DOHH2 (cell line): ENCODE measurements around the gene FRMD3.

ENCODE experiments used
- H3F3A ChIP-seq: fragments of 200-600 bp; sonication (generic), shearing (Covaris generic); 2 replicates; pipeline ENCODE4 v1.6.0; 2016; ENCODE audit warnings: antibody characterized with exemption, mild to moderate bottlenecking; ENCODE audit not compliant: control insufficient read depth, insufficient read depth
- H3K27ac ChIP-seq: fragments of 200-600 bp; sonication (generic); 2 replicates; pipeline ENCODE4 v1.5.1; 2014; ENCODE audit warnings: low read depth, mild to moderate bottlenecking, low read length, moderate library complexity
- H3K27me3 ChIP-seq: fragments of 200-600 bp; sonication (generic); 2 replicates; pipeline ENCODE4 v1.6.1; 2014; ENCODE audit warnings: mild to moderate bottlenecking, low read length, mixed read lengths; ENCODE audit not compliant: control insufficient read depth
- H3K36me3 ChIP-seq: fragments of 200-600 bp; sonication (generic); 2 replicates; pipeline ENCODE4 v1.6.1; 2014; ENCODE audit warnings: mild to moderate bottlenecking, low read length, moderate library complexity, mixed read lengths; ENCODE audit not compliant: control insufficient read depth
- H3K4me1 ChIP-seq: fragments of 200-600 bp; sonication (generic); 2 replicates; pipeline ENCODE4 v1.6.1; 2014; ENCODE audit warnings: mild to moderate bottlenecking, low read length, mixed read lengths; ENCODE audit not compliant: control insufficient read depth
- H3K4me2 ChIP-seq: fragments of 200-600 bp; sonication (generic); 2 replicates; pipeline ENCODE4 v1.6.0; 2014; ENCODE audit warnings: mild to moderate bottlenecking, low read length, moderate library complexity
- H3K4me3 ChIP-seq: fragments of 200-600 bp; sonication (generic); 2 replicates; pipeline ENCODE4 v1.5.1; 2014; ENCODE audit warnings: mild to moderate bottlenecking, low read length, mixed read lengths
- H3K79me2 ChIP-seq: fragments of 200-600 bp; sonication (generic); 2 replicates; pipeline ENCODE4 v1.6.1; 2014; ENCODE audit warnings: mild to moderate bottlenecking, low read length, mixed read lengths; ENCODE audit not compliant: control insufficient read depth
- H3K9me2 ChIP-seq: fragments of 200-600 bp; sonication (generic); replicated peaks from 2 replicates; pipeline ENCODE4 v1.6.1; 2014; ENCODE audit warnings: mild to moderate bottlenecking, low read length, mixed read lengths; ENCODE audit not compliant: control insufficient read depth
- H3K9me3 ChIP-seq: fragments of 200-600 bp; sonication (generic); 2 replicates; pipeline ENCODE4 v1.6.1; 2014; ENCODE audit warnings: antibody characterized with exemption, low read length, mixed read lengths; ENCODE audit not compliant: control insufficient read depth, insufficient read depth
- H4K20me1 ChIP-seq: fragments of 200-600 bp; sonication (generic); 2 replicates; pipeline ENCODE4 v1.6.0; 2014; ENCODE audit warnings: low read depth, mild to moderate bottlenecking, antibody characterized with exemption, low read length, moderate library complexity; ENCODE audit not compliant: control insufficient read depth, insufficient read depth
- CTCF ChIP-seq: fragments of 200-600 bp; sonication (generic); IDR thresholded peaks from one replicate; pipeline ENCODE4 v1.5.1; 2014; ENCODE audit warnings: antibody characterized with exemption, mild to moderate bottlenecking, low read depth, low read length; ENCODE audit not compliant: poor library complexity, severe bottlenecking
- EZH2phosphoT487 ChIP-seq: fragments of 200-600 bp; sonication (generic); IDR thresholded peaks from 2 replicates; pipeline ENCODE4 v1.6.1; 2017; ENCODE audit warnings: borderline replicate concordance, mild to moderate bottlenecking, antibody characterized with exemption, low read length, moderate library complexity, mixed read lengths

The FRMD3 gene

GRCh38 chr9:83430681-83431080 lies 107.5 kb downstream of the FRMD3 start:
- Histone ChIP-seq H3F3A (no peaks in the 10 kb centered on the region), H3K4me3 (no peak overlapping the region), H3K79me2 (no peaks in the 10 kb centered on the region), H3K27ac (no peak overlapping the region), H3K4me2 (no peak overlapping the region), H3K9me3 (no peaks in the 10 kb centered on the region), H3K4me1 (no peaks in the 10 kb centered on the region), H4K20me1 (no peaks in the 10 kb centered on the region), H3K9me2 (no peaks in the 10 kb centered on the region), H3K36me3 (no peaks in the 10 kb centered on the region), H3K27me3 (no peaks in the 10 kb centered on the region)
- TF ChIP-seq CTCF, result no peak

GRCh38 chr9:83429229-83429628 lies 109.0 kb downstream of the FRMD3 start:
- Histone ChIP-seq H3K9me3 (no peaks in the 10 kb centered on the region), H3K27me3 (no peaks in the 10 kb centered on the region), H4K20me1 (no peaks in the 10 kb centered on the region), H3K79me2 (no peaks in the 10 kb centered on the region), H3K9me2 (no peaks in the 10 kb centered on the region), H3F3A (no peaks in the 10 kb centered on the region), H3K4me2 (no peak overlapping the region), H3K4me3 (no peak overlapping the region), H3K36me3 (no peaks in the 10 kb centered on the region), H3K4me1 (no peaks in the 10 kb centered on the region), H3K27ac (no peak overlapping the region)
- TF ChIP-seq EZH2phosphoT487 (no peak), CTCF (no peak)

- Histone ChIP-seq H3K9me3 (no peaks in the 10 kb centered on the region), H3K4me2 (no peak overlapping the region), H3K79me2 (no peaks in the 10 kb centered on the region), H3F3A (no peaks in the 10 kb centered on the region), H3K27ac (no peak overlapping the region), H3K36me3 (no peaks in the 10 kb centered on the region), H3K9me2 (no peaks in the 10 kb centered on the region), H3K27me3 (no peaks in the 10 kb centered on the region), H3K4me3 (no peak overlapping the region), H3K4me1 (no peaks in the 10 kb centered on the region), H4K20me1 (no peaks in the 10 kb centered on the region)
- TF ChIP-seq EZH2phosphoT487 (no peak), CTCF (no peak)
Measured at GRCh38 chr9:83425240-83425639, 113.0 kb downstream of the FRMD3 start.

GRCh38 chr9:83424831-83425230 lies 113.4 kb downstream of the FRMD3 start:
- Histone ChIP-seq H3K9me2 (no peaks in the 10 kb centered on the region), H4K20me1 (no peaks in the 10 kb centered on the region), H3K27ac (no peak overlapping the region), H3K9me3 (no peaks in the 10 kb centered on the region), H3K36me3 (no peaks in the 10 kb centered on the region), H3K4me2 (no peak overlapping the region), H3K79me2 (no peaks in the 10 kb centered on the region), H3K4me1 (no peaks in the 10 kb centered on the region), H3K4me3 (no peak overlapping the region), H3F3A (no peaks in the 10 kb centered on the region), H3K27me3 (no peaks in the 10 kb centered on the region)
- no peak for TF ChIP-seq EZH2phosphoT487
